Activated naive CD8-positive, alpha-beta T cell treated with anti-CD3 and anti-CD28 coated beads for 36 hours (primary cell): ENCODE data around the gene ERC2. TPM values are rescaled to one million over a fixed set of nuclear protein-coding genes. Genes with fewer than 3 reads are reported as not detected.

Experiments
- DNase-seq: peaks from one replicate; pipeline ENCODE4 v3.0.0; 2021
- H3K27ac Mint-ChIP-seq: one replicate; pipeline ENCODE4 v1.8.0; 2022; ENCODE audit warnings: mild to moderate bottlenecking, moderate library complexity, mixed read lengths
- H3K27me3 Mint-ChIP-seq: one replicate; pipeline ENCODE4 v1.8.0; 2022; ENCODE audit warnings: mild to moderate bottlenecking, mixed read lengths
- H3K36me3 Mint-ChIP-seq: one replicate; pipeline ENCODE4 v1.8.0; 2021; ENCODE audit warnings: mild to moderate bottlenecking, mixed read lengths
- H3K4me1 Mint-ChIP-seq: one replicate; pipeline ENCODE4 v1.8.0; 2021; ENCODE audit warnings: mixed read lengths
- H3K4me3 Mint-ChIP-seq: one replicate; pipeline ENCODE4 v1.8.0; 2022; ENCODE audit warnings: mild to moderate bottlenecking, moderate library complexity, mixed read lengths
- H3K9me3 Mint-ChIP-seq: one replicate; pipeline ENCODE4 v1.8.0; 2022; ENCODE audit warnings: mixed read lengths
- total RNA-seq, 2 experiments: library from RNA; stranded (reverse); gene quantifications; one replicate each; pipeline ENCODE4 v1.2.3, GENCODE V29; 2021

Gene ERC2
- total RNA-seq, 2 experiments from 2014 or later: not detected

DNA sequence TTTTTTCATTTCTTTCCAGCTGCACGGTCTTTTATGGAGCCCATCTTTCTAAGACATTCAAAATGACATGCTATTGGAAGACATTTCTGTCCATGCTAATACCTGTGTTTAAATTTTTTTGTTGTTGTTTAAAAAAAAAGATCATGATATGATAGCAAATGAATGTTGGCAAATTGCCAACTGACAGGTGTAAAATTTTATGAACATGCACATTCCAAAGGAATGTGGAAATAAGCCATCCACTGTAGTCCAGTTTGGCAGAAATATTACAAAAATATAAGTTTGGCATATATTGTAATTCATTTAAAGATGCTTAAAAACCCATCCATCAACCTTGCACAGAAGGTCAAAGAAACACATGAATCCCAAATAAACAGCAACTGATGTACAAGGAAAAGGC lies 905.6 kb downstream of the ERC2 start:
- Mint-ChIP-seq H3K4me3 (no peak overlapping the region), H3K9me3 (no peaks in the 10 kb centered on the region), H3K4me1 (no peaks in the 10 kb centered on the region), H3K36me3 (no peaks in the 10 kb centered on the region), H3K27ac (no peak overlapping the region), H3K27me3 (peaks cover 3% of the 10 kb centered on the region)
- no peak for DNase-seq

DNA sequence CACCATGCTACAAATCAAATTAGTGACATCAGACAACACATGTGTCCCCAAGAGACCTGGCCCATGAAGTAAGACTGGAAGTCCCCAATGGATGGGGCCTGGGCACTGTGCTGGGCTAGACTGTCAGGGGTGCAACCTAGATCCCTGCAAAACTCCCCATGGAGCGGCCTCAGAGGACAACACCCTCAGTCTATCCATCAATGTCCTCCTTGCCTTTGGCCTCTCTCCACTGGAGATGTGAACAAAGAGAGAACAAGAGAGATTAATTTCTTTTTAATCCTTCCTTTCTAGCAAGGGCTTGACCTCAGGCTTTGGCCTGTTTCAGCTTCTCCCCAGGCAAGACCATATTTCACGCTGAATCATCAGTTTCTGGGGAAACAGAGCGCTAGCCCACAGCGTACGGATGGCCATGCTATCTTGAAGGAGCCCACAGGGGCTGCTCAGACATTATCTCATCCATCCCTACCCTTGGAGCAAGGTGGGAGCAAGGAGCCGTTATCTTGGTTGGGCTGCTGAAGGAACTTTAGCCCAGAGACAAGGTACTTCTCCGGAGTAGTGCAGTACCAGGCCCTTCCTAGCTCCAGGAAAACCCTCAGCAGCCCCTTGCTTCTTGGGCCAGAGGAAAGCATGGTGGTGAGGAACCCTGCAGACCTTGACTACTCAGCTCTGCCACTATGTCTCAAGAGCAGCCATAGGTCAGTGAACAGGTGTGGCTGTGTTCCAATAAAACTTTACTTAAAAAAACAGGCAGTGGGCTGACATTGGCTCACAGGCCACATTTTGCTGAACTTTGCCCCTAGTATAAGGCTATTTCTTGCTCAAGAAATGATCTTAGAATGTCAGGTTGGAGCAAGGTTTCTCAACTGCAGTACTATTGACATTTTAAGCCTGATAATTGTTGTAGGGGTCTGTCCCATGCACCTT lies 908.5 kb downstream of the ERC2 start:
- no peak overlapping the region for H3K27ac Mint-ChIP-seq
- DNase-seq: no peak
- no peaks in the 10 kb centered on the region for H3K9me3 Mint-ChIP-seq
- peaks cover 3% of the 10 kb centered on the region for H3K27me3 Mint-ChIP-seq
- H3K4me3 Mint-ChIP-seq: no peak overlapping the region
- H3K4me1 Mint-ChIP-seq: no peaks in the 10 kb centered on the region
- H3K36me3 Mint-ChIP-seq: no peaks in the 10 kb centered on the region

DNA sequence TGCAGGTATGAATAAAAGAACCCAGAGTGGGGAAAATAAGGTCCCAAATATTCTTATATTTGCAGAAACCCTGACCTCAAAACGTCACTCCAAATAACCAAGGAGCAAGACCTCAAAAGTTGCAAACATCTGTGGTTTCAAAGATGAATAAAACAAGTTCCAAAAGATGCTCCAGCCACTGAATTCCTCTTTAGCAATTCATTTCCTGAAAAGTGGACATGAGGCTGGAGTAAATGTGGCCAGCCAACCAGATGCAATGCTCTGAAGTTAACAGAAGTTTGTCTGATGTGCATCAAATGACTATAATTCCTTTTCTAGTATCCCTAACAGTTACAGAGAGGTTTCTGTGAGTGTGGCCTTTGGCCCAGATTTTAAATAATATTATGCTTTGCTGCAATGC lies 910.0 kb downstream of the ERC2 start:
- Mint-ChIP-seq H3K27ac (no peak overlapping the region), H3K4me1 (no peaks in the 10 kb centered on the region), H3K36me3 (no peaks in the 10 kb centered on the region), H3K27me3 (peaks cover 2% of the 10 kb centered on the region), H3K4me3 (no peak overlapping the region), H3K9me3 (no peaks in the 10 kb centered on the region)
- no peak for DNase-seq

DNA sequence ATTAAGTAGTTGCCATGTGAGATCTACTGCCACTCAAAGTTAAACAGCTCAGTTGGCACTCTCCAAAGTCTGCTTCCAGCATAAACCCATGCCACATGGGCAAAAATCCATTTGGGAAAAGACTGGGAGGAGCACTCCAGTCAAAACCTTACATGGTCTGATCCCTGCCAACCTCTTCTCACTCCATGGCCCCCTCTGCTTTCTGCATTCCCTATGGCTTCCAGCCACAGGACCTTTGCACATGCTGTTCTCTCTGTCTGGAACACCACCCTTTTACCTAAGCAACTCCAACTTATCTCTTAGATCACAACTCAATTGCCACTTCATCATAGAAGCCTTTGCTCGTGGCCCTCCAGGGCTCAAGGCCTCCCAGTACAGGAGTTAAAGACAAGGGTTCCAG lies 910.7 kb downstream of the ERC2 start:
- Mint-ChIP-seq H3K9me3 (no peaks in the 10 kb centered on the region), H3K27ac (no peak overlapping the region), H3K36me3 (no peaks in the 10 kb centered on the region), H3K4me3 (no peak overlapping the region), H3K27me3 (no peaks in the 10 kb centered on the region), H3K4me1 (no peaks in the 10 kb centered on the region)
- DNase-seq: no peak

DNA sequence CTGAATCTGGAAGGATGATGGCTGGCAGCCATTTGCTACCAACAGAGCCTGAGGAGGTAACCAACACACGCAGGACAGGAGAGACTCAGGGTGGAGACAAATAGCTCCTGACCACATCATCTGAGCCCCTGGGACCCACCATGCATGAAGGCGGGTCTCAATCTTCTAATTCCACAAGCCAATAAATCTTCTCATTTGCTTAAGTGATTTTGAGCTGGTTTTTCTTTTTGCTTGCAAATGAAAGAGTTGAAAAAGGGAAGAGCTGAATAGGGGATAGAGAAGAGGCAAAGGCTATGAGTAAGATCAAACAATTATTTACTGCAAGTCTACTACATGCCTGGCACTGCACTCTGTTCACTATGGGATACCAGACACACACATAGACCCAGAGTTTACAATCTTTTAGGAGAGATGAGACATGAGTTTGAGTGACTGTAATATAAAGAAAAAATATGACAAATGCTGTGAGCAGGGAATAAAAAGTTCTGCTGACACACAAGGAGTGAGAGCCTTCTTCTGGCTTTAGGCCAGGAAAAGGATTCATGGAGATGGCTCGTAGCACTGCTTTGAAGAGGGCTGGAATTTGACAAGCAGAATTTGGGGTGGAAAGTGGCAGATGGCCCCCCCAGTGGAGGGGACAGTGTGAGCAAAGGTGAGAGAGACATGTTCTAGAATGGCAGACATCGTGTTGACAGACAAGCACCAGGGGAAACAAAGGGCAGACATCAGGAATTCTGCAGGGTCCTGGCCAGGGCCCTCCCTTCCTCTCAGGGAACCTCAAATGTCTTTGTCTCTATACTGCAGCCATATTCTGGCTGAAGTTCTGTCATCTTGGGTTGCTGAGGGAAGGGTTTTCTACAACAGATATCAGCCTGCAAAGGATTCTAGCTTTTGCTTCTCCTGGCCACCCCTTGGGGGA lies 911.4 kb downstream of the ERC2 start:
- no peak overlapping the region for H3K27ac Mint-ChIP-seq
- no peaks in the 10 kb centered on the region for H3K4me1 Mint-ChIP-seq
- peaks cover 2% of the 10 kb centered on the region for H3K9me3 Mint-ChIP-seq
- no peaks in the 10 kb centered on the region for H3K36me3 Mint-ChIP-seq
- DNase-seq: no peak
- no peak overlapping the region for H3K4me3 Mint-ChIP-seq
- no peaks in the 10 kb centered on the region for H3K27me3 Mint-ChIP-seq

DNA sequence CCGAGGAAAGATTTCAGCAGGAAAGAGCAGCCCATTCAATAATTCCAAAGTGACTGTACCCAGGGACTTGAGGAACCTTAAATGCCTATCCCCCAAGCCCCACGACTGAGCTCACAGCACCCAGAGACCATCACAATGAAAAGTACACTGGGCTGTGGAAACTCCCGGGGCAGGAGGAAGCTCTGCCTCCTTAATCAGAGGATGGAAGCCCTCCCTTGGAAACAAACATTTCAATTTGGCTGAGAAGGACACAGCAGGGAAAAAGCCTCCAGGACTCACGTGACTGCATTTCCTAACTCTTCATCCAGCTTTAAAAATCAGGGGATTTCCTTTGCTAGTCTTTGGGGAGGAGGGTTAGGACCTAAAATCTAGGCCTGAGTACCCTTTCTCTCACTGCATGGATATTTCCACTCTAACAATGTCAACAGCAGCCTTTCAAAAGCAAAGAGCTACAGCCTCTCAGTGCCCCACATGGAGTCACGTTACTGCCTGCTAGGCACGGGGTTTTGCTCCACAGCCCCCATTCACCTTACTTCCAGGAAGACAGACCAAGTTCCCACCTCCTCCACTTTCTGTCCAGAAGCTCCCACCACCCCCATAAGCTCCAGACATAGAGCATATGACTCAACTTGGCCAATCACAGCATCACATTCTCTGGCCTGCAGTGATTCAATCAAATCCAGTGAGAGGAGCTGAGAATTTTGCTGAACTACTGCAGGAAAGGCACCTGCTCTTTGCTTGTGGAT lies 912.2 kb downstream of the ERC2 start:
- no peaks in the 10 kb centered on the region for H3K27me3 Mint-ChIP-seq
- H3K9me3 Mint-ChIP-seq: peaks cover 2% of the 10 kb centered on the region
- H3K4me3 Mint-ChIP-seq: no peak overlapping the region
- no peak for DNase-seq
- H3K4me1 Mint-ChIP-seq: no peaks in the 10 kb centered on the region
- no peak overlapping the region for H3K27ac Mint-ChIP-seq
- H3K36me3 Mint-ChIP-seq: no peaks in the 10 kb centered on the region

DNA sequence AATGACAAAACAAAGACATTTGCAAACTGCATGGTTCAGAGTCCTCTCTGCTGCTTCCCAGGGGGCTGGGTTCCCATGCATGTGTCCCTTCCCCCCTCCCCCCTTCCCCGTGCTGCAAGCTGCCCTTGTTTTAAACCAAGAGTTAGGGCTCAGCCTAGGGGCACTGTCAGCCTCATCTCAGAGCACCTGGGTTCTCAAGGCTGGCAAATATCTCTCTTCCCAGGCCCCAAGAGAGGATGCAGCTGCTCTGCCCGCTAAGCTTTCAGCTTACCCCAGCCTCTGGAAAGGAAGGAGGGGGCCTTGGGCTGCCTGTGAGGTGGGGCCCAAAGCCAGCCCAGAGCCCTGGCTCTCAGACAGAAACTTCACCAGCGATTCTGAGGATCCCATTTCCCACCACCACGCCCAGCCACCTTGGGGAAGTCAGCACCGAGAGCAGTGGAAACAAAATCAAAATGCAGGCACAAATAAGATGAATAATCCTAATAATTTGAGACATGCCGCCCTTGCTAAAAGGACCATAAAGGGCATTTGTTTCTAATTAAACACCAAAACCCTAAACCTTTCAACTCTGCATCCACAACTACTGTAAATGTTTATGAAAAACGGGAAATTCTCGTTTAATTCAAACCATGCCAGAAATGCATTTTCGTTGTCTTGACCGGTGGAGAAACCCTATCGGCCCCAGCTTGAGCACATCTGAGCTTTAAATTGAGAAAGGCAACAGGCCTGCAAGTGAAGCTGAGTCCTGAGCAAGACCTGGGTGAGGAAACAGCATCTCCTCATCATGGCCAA lies 913.4 kb downstream of the ERC2 start:
- Mint-ChIP-seq H3K27ac (no peak overlapping the region), H3K27me3 (no peaks in the 10 kb centered on the region), H3K36me3 (no peaks in the 10 kb centered on the region), H3K4me3 (no peak overlapping the region), H3K4me1 (no peaks in the 10 kb centered on the region), H3K9me3 (peaks cover 2% of the 10 kb centered on the region)
- no peak for DNase-seq

DNA sequence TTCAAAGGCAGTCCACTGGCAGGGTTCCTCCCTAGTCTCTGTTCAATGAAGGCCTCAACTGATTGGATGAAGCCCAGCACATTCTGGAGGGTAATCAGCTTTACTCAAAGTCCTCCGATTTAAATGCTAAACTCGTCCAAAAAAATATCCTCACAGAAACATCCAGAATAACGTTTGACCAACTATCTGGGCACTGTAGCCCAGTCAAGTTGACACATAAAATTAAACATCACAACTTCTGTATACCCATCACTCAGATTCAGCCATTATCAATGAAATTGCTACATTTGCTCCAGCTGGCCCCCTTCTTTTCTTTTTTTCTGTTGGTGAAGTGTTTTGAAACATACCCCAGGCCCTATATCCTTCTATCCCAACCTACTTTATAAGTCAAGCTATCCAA lies 916.6 kb downstream of the ERC2 start:
- H3K27ac Mint-ChIP-seq: no peak overlapping the region
- H3K4me1 Mint-ChIP-seq: no peaks in the 10 kb centered on the region
- DNase-seq: no peak
- H3K4me3 Mint-ChIP-seq: no peak overlapping the region
- no peaks in the 10 kb centered on the region for H3K36me3 Mint-ChIP-seq
- peaks cover 2% of the 10 kb centered on the region for H3K9me3 Mint-ChIP-seq
- no peaks in the 10 kb centered on the region for H3K27me3 Mint-ChIP-seq

DNA sequence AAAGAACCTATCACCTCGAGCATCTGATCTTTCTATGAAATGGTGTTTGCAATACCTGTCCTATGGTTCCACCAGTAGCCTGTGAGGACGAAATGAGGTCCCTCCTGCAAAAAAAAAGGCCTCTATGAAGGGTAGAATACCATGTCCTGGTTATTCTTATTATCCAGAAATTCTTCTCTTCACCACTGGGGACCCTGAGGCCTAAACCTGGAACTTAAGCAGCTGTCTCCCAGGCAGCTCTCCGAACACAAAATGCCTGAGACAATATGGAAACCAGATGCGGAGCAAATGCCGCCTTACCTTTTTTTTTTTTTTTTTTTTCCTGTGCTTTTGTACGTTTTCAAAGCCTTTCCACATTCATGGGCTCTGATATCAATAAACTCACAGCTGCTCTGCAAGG lies 919.1 kb downstream of the ERC2 start:
- no peak overlapping the region for H3K4me3 Mint-ChIP-seq
- H3K4me1 Mint-ChIP-seq: no peaks in the 10 kb centered on the region
- no peak overlapping the region for H3K27ac Mint-ChIP-seq
- H3K9me3 Mint-ChIP-seq: peaks cover 2% of the 10 kb centered on the region
- H3K27me3 Mint-ChIP-seq: no peaks in the 10 kb centered on the region
- DNase-seq: no peak
- no peaks in the 10 kb centered on the region for H3K36me3 Mint-ChIP-seq

DNA sequence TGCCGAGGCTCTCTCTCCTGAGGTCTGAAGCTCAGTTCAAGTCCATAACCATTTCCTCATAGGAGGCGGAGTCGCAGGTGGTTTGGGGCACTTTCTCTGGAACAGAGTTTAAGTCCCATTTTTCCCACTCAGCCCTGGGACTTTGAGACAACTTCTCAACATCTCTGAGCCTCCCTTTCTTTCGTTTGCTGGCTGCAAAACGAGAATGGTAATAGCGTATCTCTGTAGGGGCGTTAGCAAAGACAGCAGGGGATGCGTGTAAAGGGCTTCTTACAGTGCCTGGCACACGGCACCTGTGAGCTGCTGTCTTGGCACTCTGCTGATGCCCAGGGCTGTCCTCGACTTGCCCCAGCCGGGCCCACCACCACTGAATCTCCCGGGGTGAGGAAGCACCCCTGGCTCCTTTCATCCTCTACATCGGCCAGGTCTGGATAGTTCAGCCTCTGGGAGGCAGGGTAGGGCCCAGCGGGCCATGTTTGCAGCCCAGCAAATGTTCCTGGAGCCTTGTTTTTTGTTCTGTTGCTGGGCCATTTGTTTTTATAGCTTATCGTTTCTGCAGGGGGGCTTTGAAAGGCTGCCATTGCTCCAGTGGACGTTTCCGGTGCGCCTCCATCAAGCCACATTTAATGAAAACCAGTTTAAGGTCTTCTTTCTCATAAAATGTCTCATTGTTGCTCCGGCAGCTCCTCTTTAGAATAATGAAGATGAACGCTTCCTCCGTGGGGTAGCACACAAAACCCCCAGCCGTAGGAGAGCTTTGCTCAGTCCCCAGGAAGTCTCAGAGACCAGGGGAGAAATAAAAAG lies 921.2 kb downstream of the ERC2 start:
- Mint-ChIP-seq H3K9me3 (no peaks in the 10 kb centered on the region), H3K4me3 (no peak overlapping the region), H3K36me3 (no peaks in the 10 kb centered on the region), H3K27ac (no peak overlapping the region), H3K27me3 (no peaks in the 10 kb centered on the region), H3K4me1 (no peaks in the 10 kb centered on the region)
- no peak for DNase-seq

DNA sequence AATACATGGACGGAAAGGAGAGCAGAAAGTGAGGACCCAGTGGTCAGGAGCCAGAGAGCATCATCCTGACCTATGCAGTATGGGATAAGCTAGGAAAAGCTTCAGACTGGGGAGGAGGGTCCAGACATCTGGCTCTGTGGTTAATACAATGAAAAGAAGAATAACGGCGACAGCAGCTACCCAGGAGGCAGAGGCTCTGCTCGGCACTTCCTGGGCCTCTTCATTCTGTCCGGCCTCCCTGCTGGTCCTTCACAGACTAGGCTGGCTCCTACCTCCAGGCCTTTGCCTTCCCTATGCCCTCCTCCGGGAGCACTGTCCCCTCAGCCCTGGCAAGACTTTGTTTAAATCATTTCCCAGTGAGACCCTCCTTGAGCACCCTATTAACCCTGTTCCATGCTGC lies 922.3 kb downstream of the ERC2 start:
- H3K4me1 Mint-ChIP-seq: no peaks in the 10 kb centered on the region
- H3K4me3 Mint-ChIP-seq: no peak overlapping the region
- no peak overlapping the region for H3K27ac Mint-ChIP-seq
- no peaks in the 10 kb centered on the region for H3K36me3 Mint-ChIP-seq
- H3K27me3 Mint-ChIP-seq: no peaks in the 10 kb centered on the region
- DNase-seq: no peak
- H3K9me3 Mint-ChIP-seq: no peaks in the 10 kb centered on the region

DNA sequence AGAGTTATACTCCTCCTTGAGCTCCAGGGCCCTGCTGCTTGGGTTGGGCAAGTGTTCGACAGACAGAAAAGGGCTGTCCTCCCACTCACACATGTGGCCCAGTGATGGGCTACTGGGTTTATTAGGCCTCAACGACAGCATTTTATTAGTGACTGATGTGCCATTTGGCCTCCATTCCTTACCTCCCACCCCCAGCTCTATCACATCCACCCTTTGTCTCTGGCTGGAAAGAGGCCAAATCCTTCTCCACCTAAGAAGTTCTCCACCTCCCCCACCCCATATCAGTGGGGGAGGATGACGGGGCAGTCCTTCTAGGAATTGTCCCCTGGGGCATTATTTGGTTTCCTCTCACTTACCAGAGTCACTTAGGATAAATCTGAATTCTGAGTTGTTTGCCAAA lies 924.0 kb downstream of the ERC2 start:
- Mint-ChIP-seq H3K9me3 (no peaks in the 10 kb centered on the region), H3K27ac (no peak overlapping the region), H3K27me3 (no peaks in the 10 kb centered on the region), H3K4me1 (no peaks in the 10 kb centered on the region), H3K4me3 (no peak overlapping the region), H3K36me3 (no peaks in the 10 kb centered on the region)
- no peak for DNase-seq

DNA sequence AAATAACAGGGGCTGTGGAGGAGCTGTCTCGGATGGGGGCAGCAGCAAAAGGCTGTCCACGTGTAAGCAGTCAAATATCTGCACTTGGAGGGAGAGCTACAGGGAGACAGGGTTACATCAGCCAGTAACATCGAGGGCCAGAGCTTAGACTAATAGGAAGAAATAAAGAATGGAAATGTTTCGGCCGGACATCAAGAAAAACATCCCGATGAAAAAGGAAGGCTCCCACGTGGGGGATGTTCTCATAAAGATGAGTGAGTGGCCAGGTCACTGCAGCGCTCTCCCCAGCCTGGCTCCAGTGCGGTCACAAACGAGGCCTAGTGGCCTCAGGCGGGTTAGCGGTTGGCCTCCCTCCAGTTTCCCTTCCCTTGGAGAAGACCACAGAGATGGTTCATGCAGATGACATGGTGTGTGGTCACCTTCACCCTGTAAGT lies 925.1 kb downstream of the ERC2 start:
- Mint-ChIP-seq H3K27ac (no peak overlapping the region), H3K4me1 (no peaks in the 10 kb centered on the region), H3K36me3 (no peaks in the 10 kb centered on the region), H3K4me3 (no peak overlapping the region), H3K27me3 (no peaks in the 10 kb centered on the region), H3K9me3 (no peaks in the 10 kb centered on the region)
- DNase-seq: no peak

DNA sequence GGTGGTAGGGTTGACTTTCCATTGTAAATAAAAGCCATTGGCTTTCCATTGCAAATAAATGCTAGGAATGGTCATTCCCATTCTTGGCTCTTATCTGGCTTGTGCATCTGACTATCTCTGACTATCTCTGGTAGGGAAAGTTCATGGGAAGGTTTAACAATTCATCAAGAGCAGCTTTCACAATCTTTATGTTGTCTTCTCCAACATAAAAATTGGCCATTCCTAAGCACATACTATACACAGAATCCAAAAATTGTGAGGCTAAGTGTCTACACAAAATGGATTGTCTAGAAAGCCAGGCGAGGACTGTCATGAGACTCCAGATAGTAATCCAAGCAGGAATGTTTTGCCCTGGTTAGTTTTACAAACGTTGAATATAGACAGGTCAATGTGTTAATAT lies 926.8 kb downstream of the ERC2 start:
- no peak overlapping the region for H3K27ac Mint-ChIP-seq
- H3K27me3 Mint-ChIP-seq: no peaks in the 10 kb centered on the region
- H3K36me3 Mint-ChIP-seq: no peaks in the 10 kb centered on the region
- H3K4me3 Mint-ChIP-seq: no peak overlapping the region
- H3K9me3 Mint-ChIP-seq: no peaks in the 10 kb centered on the region
- no peaks in the 10 kb centered on the region for H3K4me1 Mint-ChIP-seq
- no peak for DNase-seq
